ENCODE data around the gene C1orf115.
"Not testable (repeated sequence)": the region's sequence is repeated elsewhere in the genome, so short reads cannot be mapped to it uniquely, and the experiment has no call there.

Gene C1orf115

GRCh38 chr1:220730486-220730885, 40.3 kb downstream of the C1orf115 start:
- TF ChIP-seq, protein P1, sequence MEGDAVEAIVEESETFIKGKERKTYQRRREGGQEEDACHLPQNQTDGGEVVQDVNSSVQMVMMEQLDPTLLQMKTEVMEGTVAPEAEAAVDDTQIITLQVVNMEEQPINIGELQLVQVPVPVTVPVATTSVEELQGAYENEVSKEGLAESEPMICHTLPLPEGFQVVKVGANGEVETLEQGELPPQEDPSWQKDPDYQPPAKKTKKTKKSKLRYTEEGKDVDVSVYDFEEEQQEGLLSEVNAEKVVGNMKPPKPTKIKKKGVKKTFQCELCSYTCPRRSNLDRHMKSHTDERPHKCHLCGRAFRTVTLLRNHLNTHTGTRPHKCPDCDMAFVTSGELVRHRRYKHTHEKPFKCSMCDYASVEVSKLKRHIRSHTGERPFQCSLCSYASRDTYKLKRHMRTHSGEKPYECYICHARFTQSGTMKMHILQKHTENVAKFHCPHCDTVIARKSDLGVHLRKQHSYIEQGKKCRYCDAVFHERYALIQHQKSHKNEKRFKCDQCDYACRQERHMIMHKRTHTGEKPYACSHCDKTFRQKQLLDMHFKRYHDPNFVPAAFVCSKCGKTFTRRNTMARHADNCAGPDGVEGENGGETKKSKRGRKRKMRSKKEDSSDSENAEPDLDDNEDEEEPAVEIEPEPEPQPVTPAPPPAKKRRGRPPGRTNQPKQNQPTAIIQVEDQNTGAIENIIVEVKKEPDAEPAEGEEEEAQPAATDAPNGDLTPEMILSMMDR (IDR thresholded peaks at IDR 0.05; ENCODE audit: insufficient read depth, low read length, poor library complexity, severe bottlenecking): no peak
- H3K4me3 ChIP-seq (replicated peaks; ENCODE audit: low read depth, low read length): no peak overlapping the region
- DNase-seq (ENCODE audit: extremely low read depth, insufficient read length): no peak
- H3K36me3 ChIP-seq (ENCODE audit: control insufficient read depth, insufficient read depth, low read length): no peaks in the 10 kb centered on the region
- H3K27me3 ChIP-seq (replicated peaks; ENCODE audit: control insufficient read depth, insufficient read depth, low read length): no peaks in the 10 kb centered on the region

GRCh38 chr1:220732137-220732536, 42.0 kb downstream of the C1orf115 start:
- Histone ChIP-seq H3K27me3 (replicated peaks; ENCODE audit: control insufficient read depth, insufficient read depth, low read length) (no peaks in the 10 kb centered on the region), H3K4me3 (replicated peaks; ENCODE audit: low read depth, low read length) (no peak overlapping the region), H3K36me3 (ENCODE audit: control insufficient read depth, insufficient read depth, low read length) (no peaks in the 10 kb centered on the region)
- TF ChIP-seq, protein P1 (IDR thresholded peaks at IDR 0.05; ENCODE audit: insufficient read depth, low read length, poor library complexity, severe bottlenecking): no peak
- no peak for DNase-seq (ENCODE audit: extremely low read depth, insufficient read length)

- Histone ChIP-seq H3K27me3 (replicated peaks; ENCODE audit: control insufficient read depth, insufficient read depth, low read length) (no peaks in the 10 kb centered on the region), H3K36me3 (ENCODE audit: control insufficient read depth, insufficient read depth, low read length) (no peaks in the 10 kb centered on the region), H3K4me3 (replicated peaks; ENCODE audit: low read depth, low read length) (no peak overlapping the region)
- TF ChIP-seq, protein P1 (IDR thresholded peaks at IDR 0.05; ENCODE audit: insufficient read depth, low read length, poor library complexity, severe bottlenecking): no peak
- no peak for DNase-seq (ENCODE audit: extremely low read depth, insufficient read length)
These were observed 42.5 kb downstream of the C1orf115 start for GRCh38 chr1:220732621-220733020.

GRCh38 chr1:220733086-220733601, 43.0 kb downstream of the C1orf115 start:
- TF ChIP-seq, protein P1 (IDR thresholded peaks at IDR 0.05; ENCODE audit: insufficient read depth, low read length, poor library complexity, severe bottlenecking): peak; percentile 89
- H3K36me3 ChIP-seq (ENCODE audit: control insufficient read depth, insufficient read depth, low read length): no peaks in the 10 kb centered on the region
- H3K4me3 ChIP-seq (replicated peaks; ENCODE audit: low read depth, low read length): no peak overlapping the region
- no peaks in the 10 kb centered on the region for H3K27me3 ChIP-seq (replicated peaks; ENCODE audit: control insufficient read depth, insufficient read depth, low read length)
- DNase-seq (ENCODE audit: extremely low read depth, insufficient read length): peak; percentile 48

DNA sequence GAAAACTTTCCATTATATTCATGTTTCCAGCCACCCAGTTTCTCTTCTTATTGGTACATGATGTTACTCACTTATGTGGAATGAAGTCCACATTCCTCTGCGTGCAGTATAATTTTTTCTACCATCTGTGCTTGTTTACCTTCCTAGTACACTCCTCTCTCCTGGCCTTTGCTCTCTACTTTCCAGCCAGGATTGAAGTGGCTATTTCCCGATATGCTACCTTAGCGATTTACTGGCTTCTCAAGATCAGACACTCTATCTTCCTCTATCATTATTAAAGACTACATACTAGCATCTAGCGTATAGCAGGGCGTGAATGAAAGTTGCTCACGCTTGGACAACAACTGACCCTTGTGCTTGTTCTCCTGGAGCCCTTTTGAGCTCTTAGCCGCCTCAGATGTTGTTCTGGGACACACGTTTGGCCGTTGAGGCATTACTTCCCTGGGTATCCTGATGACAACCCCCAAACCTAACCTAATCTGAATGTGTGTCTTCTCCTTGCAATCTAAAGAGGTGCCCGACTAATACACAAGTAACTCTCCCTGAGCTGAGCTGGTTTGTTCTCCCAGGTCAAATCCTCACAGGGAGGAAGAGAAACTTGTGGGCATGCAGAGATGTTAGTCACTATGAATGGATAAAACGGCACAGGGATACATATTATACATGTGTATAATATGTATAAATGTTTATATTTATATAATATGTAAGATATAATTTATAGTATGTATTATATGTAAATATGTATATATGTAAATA, 44.6 kb downstream of the C1orf115 start:
- no peak overlapping the region for H3K4me3 ChIP-seq (replicated peaks; ENCODE audit: low read depth, low read length)
- TF ChIP-seq, protein P1 (IDR thresholded peaks at IDR 0.05; ENCODE audit: insufficient read depth, low read length, poor library complexity, severe bottlenecking): no peak
- no peaks in the 10 kb centered on the region for H3K27me3 ChIP-seq (replicated peaks; ENCODE audit: control insufficient read depth, insufficient read depth, low read length)
- H3K36me3 ChIP-seq (ENCODE audit: control insufficient read depth, insufficient read depth, low read length): no peaks in the 10 kb centered on the region
- no peak for DNase-seq (ENCODE audit: extremely low read depth, insufficient read length)

DNA sequence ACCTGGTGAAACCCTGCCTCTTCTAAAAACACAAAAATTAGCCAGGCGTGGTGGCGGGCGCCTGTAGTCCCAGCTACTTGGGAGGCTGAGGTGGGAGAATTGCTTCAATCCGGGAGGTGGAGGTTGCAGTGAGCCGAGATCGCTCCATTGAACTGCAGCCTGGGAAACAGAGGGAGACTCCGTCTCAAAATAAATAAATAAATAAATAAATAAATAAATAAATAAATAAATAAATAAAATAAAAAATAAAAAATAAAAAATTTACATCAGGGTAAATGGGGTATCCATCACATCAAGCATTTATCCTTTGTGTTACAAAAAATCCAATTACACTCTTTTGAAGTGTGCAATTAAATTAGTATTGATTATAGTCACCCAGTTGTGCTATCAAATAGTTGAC, 46.1 kb downstream of the C1orf115 start:
- H3K27me3 ChIP-seq (replicated peaks; ENCODE audit: control insufficient read depth, insufficient read depth, low read length); H3K36me3 ChIP-seq (ENCODE audit: control insufficient read depth, insufficient read depth, low read length); H3K4me3 ChIP-seq (replicated peaks; ENCODE audit: low read depth, low read length); DNase-seq (ENCODE audit: extremely low read depth, insufficient read length): not testable (repeated sequence)

Measured in GM06990 (cell line).